GM19468 (cell line): ENCODE results near the gene RASL10B.
"Not testable (repeated sequence)": the region's sequence is repeated elsewhere in the genome, so short reads cannot be mapped to it uniquely, and the experiment has no call there.

Experiments used
- ATAC-seq: cut with Tn5 transposase; IDR thresholded peaks from one replicate; pipeline ENCODE4 v1.9.1; 2021; ENCODE audit warnings: mild to moderate bottlenecking, moderate library complexity, moderate number of reproducible peaks; ENCODE audit not compliant: unreplicated experiment; ENCODE audit errors: extremely low read depth

The RASL10B gene

DNA sequence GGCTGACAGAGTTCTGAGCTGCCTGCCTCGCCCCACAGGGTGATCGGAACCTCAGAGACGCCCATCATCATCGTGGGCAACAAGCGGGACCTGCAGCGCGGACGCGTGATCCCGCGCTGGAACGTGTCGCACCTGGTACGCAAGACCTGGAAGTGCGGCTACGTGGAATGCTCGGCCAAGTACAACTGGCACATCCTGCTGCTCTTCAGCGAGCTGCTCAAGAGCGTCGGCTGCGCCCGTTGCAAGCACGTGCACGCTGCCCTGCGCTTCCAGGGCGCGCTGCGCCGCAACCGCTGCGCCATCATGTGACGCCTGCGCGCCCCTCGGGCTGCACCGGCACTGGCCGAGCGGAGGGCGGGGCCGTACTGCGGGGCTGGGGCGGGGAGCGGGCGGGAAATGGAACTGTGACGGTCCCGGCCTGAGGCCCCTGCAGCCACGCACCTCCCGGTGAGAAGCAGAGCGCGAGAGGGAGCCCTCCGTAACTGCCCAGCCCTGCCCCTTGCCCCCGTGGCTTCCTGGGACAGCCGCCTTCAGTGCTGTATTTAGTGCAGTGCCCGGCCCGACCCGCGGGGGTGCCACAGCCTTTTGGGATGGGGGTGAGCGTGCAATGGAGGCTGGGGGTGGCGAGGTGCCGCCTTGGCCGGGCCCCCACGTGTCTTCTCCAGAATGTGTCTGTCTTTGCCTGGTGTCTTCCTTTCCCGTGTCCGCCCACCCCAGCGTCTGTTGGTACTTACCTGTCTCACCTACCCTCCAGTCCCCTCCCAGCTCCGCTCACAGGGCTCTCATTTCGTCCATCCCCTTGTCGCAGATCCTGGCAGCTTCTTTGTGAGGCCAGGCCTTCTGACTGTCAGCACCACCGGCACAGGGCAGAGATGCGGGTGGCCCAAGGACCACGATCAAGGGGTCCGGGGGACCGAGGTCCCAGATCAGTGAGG is 9.8 kb downstream of the RASL10B start:
- no peak for ATAC-seq

- no peak for ATAC-seq
These were observed 11.1 kb downstream of the RASL10B start for GRCh38 chr17:35742496-35742895.

- no peak for ATAC-seq
These were observed 11.5 kb downstream of the RASL10B start for GRCh38 chr17:35742896-35743477.

- ATAC-seq = no peak
These were observed 12.3 kb downstream of the RASL10B start for GRCh38 chr17:35743626-35744328.

DNA sequence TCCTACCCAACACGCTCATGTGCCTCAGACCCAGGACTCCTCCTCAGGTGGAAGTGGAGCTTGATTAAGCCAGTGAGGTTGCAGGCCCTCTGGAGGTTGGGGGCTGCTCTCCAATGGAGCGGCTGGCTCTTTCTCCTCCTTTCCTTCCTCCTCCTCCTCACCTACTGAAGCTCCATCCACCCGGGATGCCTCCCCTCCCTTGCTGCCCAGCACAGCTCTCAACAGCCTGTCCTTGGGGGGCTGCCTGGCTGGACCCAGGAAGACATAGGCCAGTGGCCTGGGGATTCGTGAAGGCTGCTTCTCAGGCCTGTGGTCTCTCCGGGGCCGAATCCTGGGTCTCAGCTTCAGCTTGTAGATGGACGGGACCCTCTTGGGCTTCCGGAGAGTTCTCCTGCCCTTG is 13.4 kb downstream of the RASL10B start:
- ATAC-seq = no peak

DNA sequence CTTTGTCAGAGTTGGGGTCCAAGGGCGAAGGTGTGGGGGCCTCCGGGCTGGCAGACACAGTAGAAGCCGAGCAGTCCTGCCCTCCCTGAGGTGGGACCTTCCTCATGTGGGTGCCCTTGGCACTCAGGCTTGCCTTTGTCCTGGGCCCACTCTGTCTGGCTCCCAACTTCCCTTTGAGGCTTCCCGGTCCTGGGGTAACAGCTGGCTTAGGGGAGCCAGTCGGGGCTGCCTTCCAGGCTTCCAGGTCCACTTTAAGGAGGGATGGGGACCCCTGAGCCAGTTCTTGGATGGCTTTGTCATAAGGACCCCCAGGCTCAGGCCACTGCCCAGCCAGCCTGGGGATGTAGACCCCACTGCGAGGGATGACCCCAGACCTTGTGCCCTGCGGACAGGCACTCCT is 13.8 kb downstream of the RASL10B start:
- no peak for ATAC-seq

DNA sequence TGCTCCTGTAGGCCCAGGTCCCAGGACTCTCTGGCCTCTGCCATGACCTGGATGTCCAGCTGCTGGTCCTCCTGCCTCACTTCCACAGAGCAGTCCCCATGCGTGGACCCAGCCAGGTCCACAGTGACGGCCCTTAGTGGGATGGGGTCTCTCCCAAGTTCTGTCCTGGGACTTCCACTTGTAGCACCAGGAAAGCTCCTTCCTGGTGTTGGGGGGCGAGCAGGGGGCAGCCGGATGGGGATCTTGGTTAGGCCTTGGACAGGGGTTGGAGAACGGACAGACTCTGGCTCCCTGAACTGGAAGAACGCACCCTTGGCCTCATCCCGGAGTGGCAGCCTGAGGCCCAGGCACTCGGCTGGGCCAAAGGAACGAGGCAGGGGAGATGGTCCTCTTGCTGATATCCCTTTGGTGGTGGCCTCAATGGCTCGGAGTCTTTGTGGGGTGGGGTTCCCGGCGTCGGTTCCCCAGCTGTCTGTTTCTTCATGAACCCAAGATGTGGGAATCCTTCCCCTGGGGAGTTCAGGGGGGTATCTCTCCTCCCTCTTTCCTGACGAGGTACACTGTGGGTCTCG is 14.4 kb downstream of the RASL10B start:
- no peak for ATAC-seq

DNA sequence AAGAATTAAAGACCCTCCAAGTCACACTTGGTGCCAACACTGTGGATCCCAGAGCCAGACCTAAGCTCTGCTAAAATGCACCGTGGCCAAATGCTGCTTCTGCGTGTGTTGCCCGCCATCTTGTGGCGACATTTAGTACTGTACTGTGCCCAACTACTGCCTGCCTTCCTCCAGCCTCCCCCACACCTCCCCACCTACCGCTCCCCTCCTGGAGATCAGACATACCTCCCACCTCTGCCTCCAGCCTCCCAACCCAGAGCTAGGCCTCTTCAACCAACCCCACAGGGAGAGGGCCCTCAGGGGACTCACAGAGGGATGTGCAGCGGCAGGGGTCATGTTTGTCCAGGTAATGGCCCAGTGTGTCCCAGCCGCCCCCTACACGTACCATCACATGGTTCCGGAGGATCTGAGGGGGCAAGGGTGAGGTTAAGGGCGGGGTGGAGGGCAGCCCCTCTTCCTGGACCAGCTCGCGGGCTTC is 16.1 kb downstream of the RASL10B start:
- no peak for ATAC-seq

DNA sequence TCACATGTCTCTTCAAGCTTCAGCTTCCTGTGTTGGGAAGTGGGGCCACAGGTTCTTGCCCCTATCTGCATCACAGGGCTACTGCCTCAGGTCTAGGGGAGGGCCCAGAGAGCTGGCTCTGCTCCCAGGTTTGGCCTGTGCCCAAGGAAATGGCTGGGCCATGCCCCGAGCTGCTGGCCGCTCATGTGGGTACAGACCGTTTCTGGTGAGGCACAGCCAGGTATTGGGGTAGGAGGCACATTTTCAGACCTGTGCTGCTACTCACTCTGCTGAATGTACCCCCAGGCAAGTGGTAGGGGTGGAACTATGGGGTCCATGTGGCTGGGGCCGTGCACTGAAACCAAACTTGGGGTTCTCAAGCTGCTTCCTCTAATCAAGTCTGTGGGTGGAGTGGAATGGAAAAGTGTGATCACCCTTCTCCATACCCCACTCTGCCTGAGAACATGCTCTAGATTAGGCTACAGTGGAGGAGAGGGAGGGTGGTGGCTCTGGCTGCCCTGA is 17.0 kb downstream of the RASL10B start:
- ATAC-seq = no peak

GRCh38 chr17:35748979-35749378 is 17.5 kb downstream of the RASL10B start:
- no peak for ATAC-seq

- ATAC-seq = no peak
These were observed 18.3 kb downstream of the RASL10B start for GRCh38 chr17:35749560-35750412.

DNA sequence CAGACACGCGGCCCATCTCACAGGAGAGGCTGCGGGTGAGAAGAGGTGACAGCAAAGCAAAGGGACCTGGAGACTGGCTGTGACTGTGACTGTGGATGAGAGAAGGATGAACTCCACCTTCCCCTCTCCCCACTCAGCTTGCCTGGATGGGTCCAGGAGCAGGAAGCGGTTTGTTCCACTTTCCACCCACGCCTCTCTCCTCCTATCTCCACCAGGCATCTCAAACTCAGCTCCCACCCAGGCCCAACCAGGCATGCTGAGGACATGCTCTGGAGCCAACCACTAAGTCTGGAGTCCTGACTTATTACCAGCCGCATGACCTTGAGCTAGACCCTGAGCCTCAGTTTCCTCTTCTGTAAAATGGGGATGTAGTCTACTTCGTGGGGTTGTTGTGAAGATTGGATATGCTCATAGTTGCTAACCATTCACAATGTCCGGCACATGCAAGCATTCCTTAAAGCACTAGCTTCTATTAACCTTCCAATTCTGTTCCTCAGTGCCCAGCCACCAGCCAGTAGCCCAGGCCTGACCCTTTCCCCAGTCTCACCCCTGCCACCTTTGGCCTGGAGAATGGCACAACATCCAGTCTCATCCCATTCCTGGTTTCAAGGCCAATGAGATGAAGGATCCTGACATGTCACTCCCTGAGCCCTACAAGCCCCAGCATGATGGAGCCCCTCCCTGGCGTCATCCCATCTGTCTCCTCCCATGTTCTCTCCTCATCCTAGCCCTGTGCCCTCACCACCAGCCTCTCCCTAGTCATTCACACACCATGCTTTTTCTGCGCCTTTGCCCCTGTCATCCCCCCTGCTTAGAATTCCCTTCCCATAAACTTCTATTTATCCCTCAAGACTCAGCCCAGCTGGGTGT is 19.3 kb downstream of the RASL10B start:
- no peak for ATAC-seq

GRCh38 chr17:35751541-35751940 is 20.1 kb downstream of the RASL10B start:
- ATAC-seq = not testable (repeated sequence)

- no peak for ATAC-seq
These were observed 21.0 kb downstream of the RASL10B start for GRCh38 chr17:35752471-35752870.

- ATAC-seq = no peak
These were observed 21.7 kb downstream of the RASL10B start, which contains the start of gene GAS2L2 for GRCh38 chr17:35752945-35753764. Gene GAS2L2, minus strand, starts transcription at chr17:35753239. Its CDS starts 389 bp downstream, at chr17:35752850.

DNA sequence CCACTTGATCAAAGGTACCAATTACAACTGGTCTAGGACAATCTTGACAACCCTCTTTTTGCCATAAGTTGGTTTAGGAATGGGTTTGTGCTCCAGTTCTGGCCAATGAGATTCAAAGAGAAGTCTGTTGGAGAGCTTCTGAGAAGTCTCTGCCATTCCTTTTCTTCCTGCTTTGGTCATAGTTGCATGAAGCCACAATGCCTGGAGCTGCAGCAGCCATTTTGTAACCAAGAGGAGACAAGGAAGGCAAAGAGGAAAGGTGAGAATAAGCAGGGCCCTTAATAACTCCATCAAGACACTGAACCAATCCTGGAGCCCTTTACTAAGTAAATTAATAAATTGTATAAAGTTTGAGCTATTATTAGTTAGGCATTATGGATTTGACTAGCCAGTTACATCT is 25.8 kb downstream of the RASL10B start:
- ATAC-seq = no peak

DNA sequence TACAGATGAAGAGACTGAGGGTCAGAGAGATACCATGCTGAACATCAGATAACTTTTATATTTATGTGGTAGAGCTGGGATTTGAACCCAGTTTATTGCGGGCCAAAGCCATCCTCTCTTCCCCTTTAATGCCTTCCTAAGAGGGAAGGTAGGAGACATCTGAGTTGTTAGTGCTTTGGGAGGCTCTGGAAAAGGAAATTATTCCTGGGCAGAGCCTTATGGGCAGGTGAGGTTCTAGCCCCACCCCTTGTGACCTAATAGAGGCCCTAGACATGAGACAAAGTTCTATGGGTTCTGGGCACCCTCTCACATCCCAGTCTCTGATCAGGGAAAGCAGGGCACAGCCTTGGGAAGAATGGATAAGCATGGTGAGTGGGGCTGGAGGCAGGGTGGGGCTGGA is 29.1 kb downstream of the RASL10B start, which contains the start of gene C17orf50:
TSS of gene C17orf50 (plus strand) at position 301 of the 400 bp plus-strand sequence. CDS start at position 356, 55 bp downstream.
- ATAC-seq = no peak
